BLaER1 (cell line): ENCODE measurements around the gene CPLANE1.
A peak's percentile ranks its signal among the peaks of the same experiment; 100 is the strongest.
"Not testable (repeated sequence)": the region's sequence is repeated elsewhere in the genome, so short reads cannot be mapped to it uniquely, and the experiment has no call there.

Experiments used
- H3K27ac ChIP-seq: shearing (Covaris generic); formaldehyde crosslinking; 2 replicates; pipeline ENCODE4 v1.8.1; 2022
- H3K27me3 ChIP-seq: shearing (Covaris generic); formaldehyde crosslinking; 2 replicates; pipeline ENCODE4 v1.8.1; 2022
- H3K36me3 ChIP-seq: shearing (Covaris generic); formaldehyde crosslinking; 2 replicates; pipeline ENCODE4 v1.8.1; 2022
- H3K4me1 ChIP-seq: shearing (Covaris generic); formaldehyde crosslinking; 2 replicates; pipeline ENCODE4 v1.8.1; 2022
- H3K4me2 ChIP-seq: shearing (Covaris generic); formaldehyde crosslinking; 2 replicates; pipeline ENCODE4 v1.8.1; 2022
- H3K4me3 ChIP-seq: shearing (Covaris generic); formaldehyde crosslinking; 2 replicates; pipeline ENCODE4 v1.8.1; 2022
- H3K9ac ChIP-seq: shearing (Covaris generic); formaldehyde crosslinking; 2 replicates; pipeline ENCODE4 v1.8.1; 2022
- H3K9me3 ChIP-seq: shearing (Covaris generic); formaldehyde crosslinking; 2 replicates; pipeline ENCODE4 v1.8.1; 2022
- H4K20me1 ChIP-seq: shearing (Covaris generic); formaldehyde crosslinking; 2 replicates; pipeline ENCODE4 v1.8.1; 2022
- Cebpa-rat ChIP-seq: shearing (Covaris generic); IDR thresholded peaks from 2 replicates; pipeline ENCODE4 v1.8.1; 2022

The CPLANE1 gene

DNA sequence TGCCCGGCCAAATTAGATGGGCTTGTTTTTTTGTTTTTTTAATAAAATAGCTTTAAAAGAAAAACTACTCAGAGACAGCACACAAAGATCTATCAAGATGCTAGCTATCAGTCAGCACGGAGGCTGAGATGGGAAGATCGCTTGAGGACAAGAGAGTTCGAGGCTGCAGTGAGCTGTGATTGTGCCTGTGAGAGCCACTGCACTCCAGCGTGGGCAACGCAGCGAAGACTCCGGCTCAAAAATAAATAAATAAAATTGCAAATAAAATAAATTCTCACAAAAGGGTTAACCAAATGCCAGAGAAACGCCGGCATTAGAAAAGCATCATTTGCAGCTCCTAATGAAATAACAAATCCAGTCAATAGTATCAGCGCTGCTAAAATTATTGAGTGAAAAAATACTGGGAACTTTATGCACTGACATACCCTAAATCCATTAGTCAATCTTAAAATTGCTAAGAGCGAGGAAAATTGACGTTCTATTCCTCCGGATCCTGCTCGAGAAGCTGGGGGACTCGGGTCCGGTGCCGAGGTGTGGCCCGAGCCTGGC is 681 bp downstream of the CPLANE1 start:
- no peaks in the 10 kb centered on the region for H4K20me1 ChIP-seq
- no peaks in the 10 kb centered on the region; the same call in 1 of the 2 replicates for H3K9me3 ChIP-seq
- H3K27ac ChIP-seq, result peak overlapping the region; percentile 88
- H3K27me3 ChIP-seq, result no peaks in the 10 kb centered on the region
- H3K36me3 ChIP-seq, result no peaks in the 10 kb centered on the region
- H3K4me3 ChIP-seq, result peak overlapping the region; percentile 86
- TF ChIP-seq Cebpa-rat, result no peak
- peak overlapping the region; percentile 90 for H3K9ac ChIP-seq
- peaks cover 27% of the 10 kb centered on the region for H3K4me1 ChIP-seq
- peak overlapping the region; percentile 92 for H3K4me2 ChIP-seq

DNA sequence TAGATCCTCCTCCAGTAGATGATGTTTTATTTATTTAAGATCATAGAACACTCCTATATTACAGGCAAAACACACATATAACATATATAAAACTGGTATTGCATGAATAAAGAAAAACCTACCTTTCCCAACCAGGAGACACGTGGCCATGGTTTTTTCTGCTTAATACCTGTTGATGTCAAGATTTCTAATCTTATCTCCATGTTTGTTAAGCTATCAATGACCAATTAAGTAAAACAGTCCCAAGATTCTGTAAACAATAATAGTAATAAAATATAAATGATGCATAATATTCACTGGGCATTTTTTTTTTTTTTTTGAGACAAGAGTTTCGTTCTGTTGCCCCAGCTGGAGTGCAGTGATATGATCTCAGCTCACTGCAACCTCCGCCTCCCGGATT is 1.7 kb downstream of the CPLANE1 start:
- Histone ChIP-seq H3K9ac (no peak overlapping the region), H3K36me3 (peaks cover 4% of the 10 kb centered on the region; the same call in 1 of the 2 replicates), H3K27ac (no peak overlapping the region), H3K9me3 (no peaks in the 10 kb centered on the region), H4K20me1 (no peaks in the 10 kb centered on the region), H3K4me3 (no peak overlapping the region), H3K27me3 (no peaks in the 10 kb centered on the region), H3K4me1 (peaks cover 27% of the 10 kb centered on the region), H3K4me2 (peak overlapping the region; percentile 92)
- no peak for TF ChIP-seq Cebpa-rat

GRCh38 chr5:37247036-37247435 is 2.1 kb downstream of the CPLANE1 start:
- Histone ChIP-seq H3K4me3 (no peak overlapping the region), H3K4me2 (peak overlapping the region; percentile 92; the same call in 1 of the 2 replicates), H3K27me3 (no peaks in the 10 kb centered on the region), H3K9me3 (no peaks in the 10 kb centered on the region), H3K27ac (no peak overlapping the region), H3K36me3 (peaks cover 4% of the 10 kb centered on the region; the same call in 1 of the 2 replicates), H3K4me1 (peaks cover 27% of the 10 kb centered on the region), H4K20me1 (no peaks in the 10 kb centered on the region), H3K9ac (no peak overlapping the region)
- TF ChIP-seq Cebpa-rat, result no peak

GRCh38 chr5:37234288-37234687 is 14.9 kb downstream of the CPLANE1 start:
- Histone ChIP-seq H3K4me1 (no peaks in the 10 kb centered on the region), H3K36me3 (peaks cover 88% of the 10 kb centered on the region), H3K4me3 (no peak overlapping the region), H3K9ac (no peak overlapping the region), H3K4me2 (no peak overlapping the region), H3K9me3 (peaks cover 39% of the 10 kb centered on the region), H3K27me3 (no peaks in the 10 kb centered on the region), H3K27ac (no peak overlapping the region), H4K20me1 (no peaks in the 10 kb centered on the region)
- TF ChIP-seq Cebpa-rat, result no peak

GRCh38 chr5:37226377-37226776 is 22.8 kb downstream of the CPLANE1 start:
- Histone ChIP-seq H3K4me3 (no peak overlapping the region), H3K9ac (no peak overlapping the region), H3K27ac (no peak overlapping the region), H3K36me3 (peaks cover 64% of the 10 kb centered on the region), H3K4me2 (no peak overlapping the region), H3K9me3 (no peaks in the 10 kb centered on the region), H3K27me3 (no peaks in the 10 kb centered on the region), H3K4me1 (no peaks in the 10 kb centered on the region), H4K20me1 (no peaks in the 10 kb centered on the region)
- no peak for TF ChIP-seq Cebpa-rat

DNA sequence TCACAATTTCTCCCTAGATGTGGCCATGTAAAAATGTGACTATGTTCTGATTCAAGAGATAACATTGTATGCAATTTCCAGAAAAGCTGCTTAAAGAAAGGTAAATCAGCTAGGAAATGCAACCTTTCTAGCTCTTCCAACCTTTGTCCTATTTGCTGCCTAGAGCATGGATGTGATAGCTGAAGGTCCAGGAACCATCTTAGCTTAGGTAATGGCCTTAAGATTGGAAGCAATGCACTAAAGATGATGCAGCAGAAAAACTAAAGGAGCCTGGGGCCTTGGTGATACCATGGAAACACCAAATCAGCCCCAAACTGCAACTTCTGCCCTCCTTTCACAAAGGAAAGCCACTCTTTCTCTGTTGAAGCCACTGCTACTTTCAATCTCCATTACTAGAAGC is 27.0 kb downstream of the CPLANE1 start:
- Histone ChIP-seq H3K27me3 (no peaks in the 10 kb centered on the region), H4K20me1 (no peaks in the 10 kb centered on the region), H3K4me2 (no peak overlapping the region), H3K4me1 (0 out of 2 replicates have a peak, but pooled peaks cover 6% of the 10 kb centered on the region), H3K4me3 (no peak overlapping the region), H3K36me3 (peaks cover 70% of the 10 kb centered on the region), H3K9ac (no peak overlapping the region), H3K9me3 (no peaks in the 10 kb centered on the region), H3K27ac (no peak overlapping the region)
- no peak for TF ChIP-seq Cebpa-rat

DNA sequence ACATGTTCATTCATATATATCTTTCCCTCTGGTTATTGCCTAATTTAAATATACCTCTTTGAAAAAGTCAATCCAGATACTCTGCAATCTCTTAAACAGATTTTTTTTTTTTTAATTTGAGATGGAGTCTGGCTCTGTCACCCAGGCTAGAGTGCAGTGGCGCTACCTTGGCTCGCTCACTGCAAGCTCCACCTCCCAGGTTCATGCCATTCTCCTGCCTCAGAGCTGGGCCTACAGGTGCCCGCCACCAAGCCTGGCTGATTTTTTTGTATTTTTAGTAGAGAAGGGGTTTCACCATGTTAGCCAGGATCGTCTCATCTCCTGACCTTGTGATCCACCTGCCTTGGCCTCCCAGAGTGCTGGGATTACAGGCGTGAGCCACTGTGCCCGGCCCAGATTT is 28.8 kb downstream of the CPLANE1 start:
- H4K20me1 ChIP-seq, H3K4me2 ChIP-seq, H3K4me1 ChIP-seq, H3K27ac ChIP-seq, H3K9me3 ChIP-seq, H3K27me3 ChIP-seq, H3K9ac ChIP-seq, H3K4me3 ChIP-seq: not testable (repeated sequence)
- H3K36me3 ChIP-seq, result peaks cover 70% of the 10 kb centered on the region

DNA sequence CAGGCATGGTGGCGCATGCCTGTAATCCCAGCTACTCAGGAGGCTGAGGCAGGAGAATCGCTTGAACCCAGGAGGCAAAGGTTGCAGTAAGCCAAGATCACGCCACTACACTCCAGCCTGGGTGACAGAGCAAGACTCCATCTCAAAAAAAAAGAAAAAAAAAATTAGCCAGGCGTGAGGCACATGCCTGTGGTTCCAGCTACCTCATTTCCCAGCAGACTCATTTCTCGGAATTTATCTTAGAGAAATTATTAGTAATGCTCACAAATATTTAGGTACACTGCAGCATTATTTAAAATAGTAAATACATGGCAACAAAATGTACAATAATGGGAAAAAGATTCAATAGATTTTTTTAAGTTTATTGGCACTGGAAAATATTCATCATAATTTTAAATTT is 29.8 kb downstream of the CPLANE1 start:
- H3K27me3 ChIP-seq, H3K9me3 ChIP-seq, H3K4me2 ChIP-seq, H4K20me1 ChIP-seq, H3K9ac ChIP-seq, H3K27ac ChIP-seq, H3K4me3 ChIP-seq: not testable (repeated sequence)
- H3K4me1 ChIP-seq, result peaks cover 18% of the 10 kb centered on the region
- H3K36me3 ChIP-seq, result peaks cover 64% of the 10 kb centered on the region

GRCh38 chr5:37217976-37218375 is 31.2 kb downstream of the CPLANE1 start:
- H3K36me3 ChIP-seq, result peaks cover 60% of the 10 kb centered on the region
- H3K9me3 ChIP-seq, result no peaks in the 10 kb centered on the region
- H3K27me3 ChIP-seq, result no peaks in the 10 kb centered on the region
- TF ChIP-seq Cebpa-rat, result no peak
- no peak overlapping the region for H3K4me3 ChIP-seq
- no peaks in the 10 kb centered on the region for H4K20me1 ChIP-seq
- H3K27ac ChIP-seq, result no peak overlapping the region
- peaks cover 23% of the 10 kb centered on the region for H3K4me1 ChIP-seq
- peak overlapping the region; percentile 8; the same call in 1 of the 2 replicates for H3K4me2 ChIP-seq
- H3K9ac ChIP-seq, result no peak overlapping the region

DNA sequence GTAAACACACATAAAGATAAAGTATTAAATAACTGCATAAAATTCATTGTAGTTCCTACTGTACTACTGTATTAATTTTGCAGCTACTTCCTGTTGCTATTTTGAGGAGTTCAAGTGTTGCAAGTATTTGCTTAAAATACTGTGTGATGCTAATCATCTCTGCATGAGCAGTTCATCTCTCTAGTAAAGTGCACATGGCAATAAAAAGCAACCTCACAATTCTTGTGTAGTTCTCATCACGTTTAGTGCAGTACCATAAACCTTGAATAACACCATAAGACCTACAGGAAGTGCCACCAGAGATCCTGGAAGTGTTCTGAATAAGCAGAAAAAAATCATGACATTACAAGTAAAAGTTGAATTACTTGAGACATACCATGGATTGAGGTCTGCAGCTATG is 34.6 kb downstream of the CPLANE1 start:
- no peak overlapping the region for H3K4me3 ChIP-seq
- H3K36me3 ChIP-seq, result peaks cover 64% of the 10 kb centered on the region
- H4K20me1 ChIP-seq, result no peaks in the 10 kb centered on the region
- peak overlapping the region; percentile 64 for H3K4me2 ChIP-seq
- H3K27me3 ChIP-seq, result no peaks in the 10 kb centered on the region
- H3K9me3 ChIP-seq, result no peaks in the 10 kb centered on the region
- H3K4me1 ChIP-seq, result peaks cover 23% of the 10 kb centered on the region
- no peak for TF ChIP-seq Cebpa-rat
- H3K9ac ChIP-seq, result no peak overlapping the region
- H3K27ac ChIP-seq, result peak overlapping the region; percentile 31; the same call in 1 of the 2 replicates

DNA sequence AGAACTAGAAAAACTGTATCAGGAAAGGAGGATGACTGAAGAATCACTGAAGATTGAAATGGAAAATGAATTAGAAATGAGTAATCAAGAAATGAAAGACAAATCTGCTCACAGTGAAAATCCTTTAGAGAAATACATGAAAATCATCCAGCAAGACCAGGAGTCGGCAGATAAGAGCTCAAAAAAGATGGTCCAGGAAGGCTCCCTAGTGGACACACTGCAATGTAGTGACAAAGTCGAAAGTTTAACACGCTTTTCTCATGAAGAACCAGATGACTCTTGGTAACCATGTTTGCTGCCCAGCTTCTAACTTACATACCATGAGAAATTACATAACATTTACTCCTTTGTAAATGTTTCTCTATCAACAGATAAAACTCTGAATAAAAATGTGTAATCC is 37.1 kb downstream of the CPLANE1 start:
- no peak overlapping the region for H3K27ac ChIP-seq
- no peak overlapping the region for H3K4me3 ChIP-seq
- peaks cover 17% of the 10 kb centered on the region for H3K4me1 ChIP-seq
- H3K27me3 ChIP-seq, result no peaks in the 10 kb centered on the region
- no peak overlapping the region for H3K4me2 ChIP-seq
- no peaks in the 10 kb centered on the region for H3K9me3 ChIP-seq
- peaks cover 62% of the 10 kb centered on the region for H3K36me3 ChIP-seq
- H3K9ac ChIP-seq, result no peak overlapping the region
- TF ChIP-seq Cebpa-rat, result no peak
- H4K20me1 ChIP-seq, result no peaks in the 10 kb centered on the region
